NCI-H226 (cell line): Measurements from ENCODE around the gene ARL11.
A peak's percentile ranks its signal among the peaks of the same experiment; 100 is the strongest.
"Not testable (repeated sequence)": the region's sequence is repeated elsewhere in the genome, so short reads cannot be mapped to it uniquely, and the experiment has no call there.

Experiments
- DNase-seq: peaks from one replicate; pipeline ENCODE4 v3.0.0-alpha.2; 2015

ARL11 gene

GRCh38 chr13:49627831-49628652, at the start of gene ARL11:
Gene ARL11, plus strand, starts transcription at chr13:49628507. Its CDS starts 1,941 bp downstream, at chr13:49630448.
- DNase-seq, result no peak

DNA sequence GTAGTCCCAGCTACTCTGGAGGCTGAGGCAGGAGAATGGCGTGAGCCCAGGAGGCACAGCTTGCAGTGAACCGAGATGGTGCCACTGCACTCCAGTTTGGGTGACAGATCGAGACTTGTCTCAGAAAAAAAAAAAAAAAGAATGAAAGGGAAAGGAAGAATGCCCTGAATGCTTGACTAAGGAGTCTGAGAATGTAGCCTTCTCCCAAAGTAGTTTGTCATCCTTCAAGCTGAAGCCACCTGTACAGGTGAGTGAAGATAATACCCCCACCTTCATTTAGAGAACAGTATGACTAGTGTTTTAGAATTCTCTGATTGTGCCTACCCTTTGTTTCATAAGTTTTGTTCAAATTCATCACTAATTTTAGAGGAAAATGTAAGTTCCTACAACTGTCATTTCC, 48.8 kb upstream of the ARL11 start:
- no peak for DNase-seq

DNA sequence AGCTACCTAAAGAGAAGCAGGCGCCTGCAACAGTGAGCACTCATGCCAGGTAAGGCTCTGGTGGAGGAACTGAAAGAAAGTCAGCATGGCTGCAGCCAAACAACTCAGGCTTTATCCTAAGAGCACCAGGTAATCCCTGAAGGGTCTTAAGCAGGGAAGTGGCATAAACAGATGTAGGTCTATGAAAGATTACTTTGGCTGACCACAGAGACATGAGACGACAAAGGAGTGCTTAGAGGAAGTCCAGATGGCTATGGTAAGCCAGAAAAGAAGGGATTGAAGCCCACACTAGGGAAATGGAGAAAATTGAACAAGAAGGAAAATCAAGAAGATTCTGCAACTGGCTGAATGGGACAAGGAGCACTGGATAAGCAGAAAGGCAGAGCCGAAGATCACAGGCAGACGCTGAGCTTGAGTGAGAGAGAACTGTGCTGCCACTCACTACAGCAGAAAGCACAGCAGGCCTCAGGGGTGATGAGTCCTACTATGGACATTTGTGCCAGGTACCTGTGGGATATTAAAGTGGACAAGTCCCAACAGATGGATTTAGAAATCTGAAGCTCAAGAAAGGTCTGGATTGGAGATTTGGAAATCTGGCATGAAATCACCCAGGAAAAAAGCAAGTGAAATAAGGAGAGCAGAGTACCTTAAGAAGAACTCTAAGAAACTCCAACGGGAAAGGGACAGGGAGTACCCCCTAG, 47.2 kb upstream of the ARL11 start:
- no peak for DNase-seq

DNA sequence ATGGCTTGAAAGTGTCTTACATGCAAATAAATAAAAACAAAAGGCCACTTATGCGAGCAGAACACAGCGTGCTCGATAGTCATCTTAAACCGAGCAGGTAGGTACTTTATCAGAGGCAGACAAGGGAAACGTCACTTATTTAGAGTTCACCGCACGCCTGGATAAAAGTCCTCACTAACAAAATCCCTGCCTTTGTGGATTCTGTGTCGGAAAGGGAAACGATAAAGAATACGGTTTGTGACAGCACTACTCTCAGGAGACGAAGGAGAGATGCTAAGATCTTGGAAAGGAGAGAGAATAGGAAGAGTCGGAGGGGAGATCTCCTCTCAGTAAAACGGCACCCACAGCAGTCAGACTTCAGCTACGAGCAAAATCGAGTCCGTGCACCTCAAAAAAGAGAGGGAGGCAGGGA, 43.5 kb upstream of the ARL11 start:
- no peak for DNase-seq

DNA sequence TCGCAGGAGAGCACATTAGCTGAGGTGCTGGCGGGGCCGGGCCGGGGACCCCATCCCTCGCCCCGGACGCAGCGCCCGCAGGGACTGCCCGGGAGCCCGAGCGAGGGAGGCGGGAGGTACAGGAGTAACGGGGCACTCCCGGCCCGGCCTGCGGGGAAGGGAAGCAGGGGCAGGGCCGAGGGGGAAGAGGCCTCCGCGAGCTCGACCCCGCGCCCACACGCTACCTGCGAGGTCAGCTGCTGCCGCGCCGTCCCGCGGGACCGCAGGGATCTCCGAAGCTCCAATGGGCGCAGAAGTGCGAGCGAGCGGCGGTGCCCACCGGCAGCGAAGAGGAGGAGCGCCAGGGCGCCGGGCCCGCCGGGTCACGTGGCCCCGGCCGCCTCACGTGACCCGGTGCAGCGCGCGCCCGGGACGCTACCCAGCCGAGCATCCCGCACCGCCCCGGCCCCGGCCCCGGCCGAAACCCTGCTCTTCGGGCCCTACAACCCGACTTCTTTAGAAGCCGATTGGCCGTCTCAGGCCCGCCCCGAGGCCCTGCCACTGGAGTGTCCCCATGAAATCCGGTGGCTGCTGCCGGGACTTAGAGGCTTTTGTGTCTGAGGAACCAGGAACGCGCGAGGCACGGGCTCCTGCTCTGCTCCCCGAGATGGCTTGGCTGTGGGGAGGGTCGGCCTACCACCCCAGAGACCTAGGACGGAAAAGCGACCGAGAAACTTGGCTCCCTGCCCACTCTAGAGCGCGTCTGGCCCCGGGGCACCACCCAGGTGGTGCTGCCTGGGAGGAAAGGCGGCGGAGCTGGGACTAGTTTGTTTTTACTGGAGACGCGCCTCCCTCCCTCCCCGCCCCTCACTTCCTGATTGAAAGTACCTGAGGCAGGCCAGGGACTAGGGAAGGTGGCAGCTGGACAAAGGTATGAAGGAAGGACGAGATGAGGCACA, 42.8 kb upstream of the ARL11 start, which contains the start of gene RCBTB1:
Gene RCBTB1, minus strand, starts transcription at position 339 of the 938 bp plus-strand sequence. CDS start 18,279 bp downstream, outside the sequence.
- DNase-seq, result peak; percentile 66

GRCh38 chr13:49586717-49587116, 41.6 kb upstream of the ARL11 start:
- no peak for DNase-seq

GRCh38 chr13:49587311-49587847, 40.9 kb upstream of the ARL11 start:
- peak; percentile 72 for DNase-seq

DNA sequence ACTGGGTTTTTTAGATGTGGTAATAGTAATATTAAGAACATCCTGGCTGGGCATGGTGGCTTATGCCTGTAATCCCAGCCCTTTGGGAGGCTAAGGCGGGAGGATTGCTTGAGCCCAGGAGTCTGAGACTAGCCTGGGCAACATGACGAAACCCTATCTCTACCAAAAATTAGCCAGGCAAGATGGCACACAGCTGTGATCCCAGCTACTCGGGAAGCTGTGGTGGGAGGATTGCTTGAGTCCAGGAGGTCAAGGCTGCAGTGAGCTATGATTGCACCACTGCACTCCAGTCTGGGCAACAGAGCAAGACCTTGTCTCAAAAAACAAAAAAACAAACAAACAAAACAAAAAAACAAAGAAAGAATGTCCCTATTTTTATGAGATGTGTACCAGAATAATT, 37.6 kb upstream of the ARL11 start:
- not testable (repeated sequence) for DNase-seq

- not testable (repeated sequence) for DNase-seq
Observed at GRCh38 chr13:49593876-49594275, 34.4 kb upstream of the ARL11 start.

DNA sequence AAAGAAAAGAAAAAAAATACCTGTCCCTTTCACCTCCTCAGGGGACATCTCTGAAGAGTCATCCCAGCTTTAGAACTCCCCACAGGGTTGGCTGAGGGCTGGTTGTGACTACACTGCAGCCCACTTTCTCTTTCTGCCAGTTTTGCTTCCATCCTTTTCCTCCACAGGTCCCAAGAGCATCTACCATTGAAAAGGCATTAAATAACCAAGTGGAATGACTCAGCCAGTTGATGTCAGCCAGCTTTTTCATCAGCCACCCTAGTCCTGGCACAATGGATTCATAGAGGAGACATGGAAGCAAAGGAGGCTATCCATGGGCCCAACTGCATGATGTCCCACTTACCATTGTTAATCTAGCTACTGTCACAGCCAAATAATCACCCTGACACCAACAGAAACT, 33.7 kb upstream of the ARL11 start:
- DNase-seq, result no peak

DNA sequence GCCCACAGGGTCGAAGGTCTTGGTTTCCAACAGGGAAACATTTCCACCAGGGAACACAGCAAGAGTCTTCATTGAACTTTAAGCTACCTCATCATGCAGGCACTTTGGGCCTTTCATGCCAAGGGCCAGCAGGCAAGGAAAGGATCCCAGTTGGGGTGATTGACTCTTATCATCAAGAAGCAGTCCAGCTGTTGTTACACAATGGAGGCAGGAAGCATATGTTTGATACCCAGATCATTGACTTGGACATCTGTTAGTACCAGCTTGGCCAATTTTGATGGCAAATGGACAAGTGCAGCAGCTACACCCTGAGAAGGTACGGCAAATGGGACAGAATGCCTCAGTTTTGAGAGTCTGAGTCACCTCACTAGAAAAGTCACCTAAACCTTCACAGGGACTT, 32.1 kb upstream of the ARL11 start:
- DNase-seq, result no peak

- no peak for DNase-seq
Observed at GRCh38 chr13:49597043-49597641, 31.2 kb upstream of the ARL11 start.

GRCh38 chr13:49602005-49602404, 26.3 kb upstream of the ARL11 start:
- DNase-seq, result no peak

- not testable (repeated sequence) for DNase-seq
Observed at GRCh38 chr13:49602615-49603014, 25.7 kb upstream of the ARL11 start.

DNA sequence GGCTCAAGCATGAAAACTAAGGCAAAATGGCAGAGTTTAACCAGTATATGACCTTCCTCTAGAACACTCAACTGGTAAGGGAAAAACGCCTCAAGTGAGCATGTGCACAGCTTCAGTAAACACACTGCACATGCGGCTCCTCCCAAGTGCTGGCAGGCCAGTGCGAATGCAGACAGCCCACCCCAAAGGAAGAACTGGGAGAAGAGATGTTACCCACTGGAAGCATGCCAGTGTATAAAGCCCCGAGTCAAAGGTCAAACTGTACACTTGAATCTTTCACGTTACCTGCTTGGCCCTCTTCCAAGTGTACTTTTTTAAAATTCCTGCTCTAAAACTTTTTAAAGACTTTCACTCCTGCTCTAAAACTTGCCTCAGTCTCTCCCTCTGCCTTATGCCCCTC, 23.7 kb upstream of the ARL11 start:
- no peak for DNase-seq

- DNase-seq, result peak; percentile 65
Observed at GRCh38 chr13:49606747-49607648, 21.3 kb upstream of the ARL11 start.

DNA sequence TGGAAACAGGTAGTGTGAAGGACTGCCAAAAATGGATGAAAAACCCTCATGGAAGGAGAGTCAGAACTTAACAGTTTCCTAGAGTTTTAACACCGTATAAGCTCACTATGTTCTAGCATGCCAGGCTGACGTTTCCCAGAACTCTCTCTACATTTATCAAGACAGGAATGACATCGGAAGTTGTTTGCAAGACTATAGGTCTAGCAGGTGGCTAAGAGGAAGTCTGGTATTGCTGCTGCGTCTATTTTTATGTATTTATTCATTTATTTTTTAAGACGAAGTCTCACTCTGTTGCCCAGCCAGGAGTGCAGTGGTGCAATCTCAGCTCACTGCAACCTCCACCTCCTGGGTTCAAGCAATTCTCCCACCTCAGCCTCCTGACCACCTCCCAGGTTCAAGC, 20.5 kb upstream of the ARL11 start:
- DNase-seq, result no peak

DNA sequence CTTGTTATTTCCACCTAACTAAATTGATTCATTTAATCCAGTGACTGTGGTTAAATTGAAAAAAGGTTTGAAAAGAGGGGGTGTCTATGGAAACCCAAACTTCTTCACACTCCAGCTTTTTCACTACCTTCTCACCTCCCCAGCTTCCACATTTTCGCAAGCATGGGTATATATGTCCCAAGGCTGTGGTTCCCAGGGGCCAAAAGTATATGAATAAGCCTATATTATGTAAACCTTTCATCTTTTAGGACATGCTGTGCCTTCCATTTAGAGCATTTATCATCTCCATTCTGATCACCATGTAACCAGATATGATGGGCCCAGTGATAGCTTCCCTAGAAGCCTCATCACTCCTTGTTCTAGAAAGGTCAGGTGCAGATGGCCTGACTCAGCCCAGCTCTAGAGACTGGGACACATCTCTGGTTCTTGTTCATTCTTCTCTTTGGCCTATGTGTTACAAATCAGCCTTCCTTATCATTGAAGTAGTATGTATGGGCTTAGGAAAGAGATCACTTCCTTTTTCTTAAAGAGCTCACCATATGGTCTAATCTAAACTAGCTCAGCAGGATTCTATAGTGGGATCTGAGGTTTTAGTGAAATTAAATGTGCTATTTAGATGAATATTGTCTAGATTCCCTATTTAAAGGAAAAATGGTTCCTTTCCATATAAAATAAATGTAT, 19.5 kb upstream of the ARL11 start:
- no peak for DNase-seq

- no peak for DNase-seq
Observed at GRCh38 chr13:49610176-49610575, 18.1 kb upstream of the ARL11 start.

DNA sequence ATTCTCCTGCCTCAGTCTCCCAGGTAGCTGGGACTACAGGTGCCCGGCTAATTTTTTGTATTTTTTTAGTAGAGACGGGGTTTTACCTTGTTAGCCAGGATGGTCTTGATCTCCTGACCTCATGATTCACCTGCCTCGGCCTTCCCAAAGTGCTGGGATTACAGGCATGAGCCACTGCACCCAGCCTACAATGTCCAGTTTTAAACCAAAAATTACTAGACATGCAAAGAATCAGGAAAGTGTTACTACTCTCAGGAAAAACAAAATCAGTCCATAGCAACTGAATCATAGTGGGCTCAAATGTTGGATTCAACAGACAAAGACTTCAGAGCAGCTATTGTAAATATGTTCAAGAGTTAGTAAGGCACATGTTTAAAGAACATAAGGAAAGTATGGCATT, 16.3 kb upstream of the ARL11 start:
- not testable (repeated sequence) for DNase-seq
